ENCODE data around the gene ANP32A. TPM values are rescaled to one million over a fixed set of nuclear protein-coding genes. Genes with fewer than 3 reads are reported as not detected.
"Not testable (repeated sequence)": the region's sequence is repeated elsewhere in the genome, so short reads cannot be mapped to it uniquely, and the experiment has no call there.

ANP32A gene
- total RNA-seq (46.2 and 47.7 TPM in 2 replicates), polyA plus RNA-seq (53.1 and 54.7 TPM in 2 replicates), polyA minus RNA-seq (ENCODE audit: low replicate concordance) (6.4 and 13.6 TPM in 2 replicates)
- 111 and 134 TPM in 2 replicates for polyA plus RNA-seq (2012)

DNA sequence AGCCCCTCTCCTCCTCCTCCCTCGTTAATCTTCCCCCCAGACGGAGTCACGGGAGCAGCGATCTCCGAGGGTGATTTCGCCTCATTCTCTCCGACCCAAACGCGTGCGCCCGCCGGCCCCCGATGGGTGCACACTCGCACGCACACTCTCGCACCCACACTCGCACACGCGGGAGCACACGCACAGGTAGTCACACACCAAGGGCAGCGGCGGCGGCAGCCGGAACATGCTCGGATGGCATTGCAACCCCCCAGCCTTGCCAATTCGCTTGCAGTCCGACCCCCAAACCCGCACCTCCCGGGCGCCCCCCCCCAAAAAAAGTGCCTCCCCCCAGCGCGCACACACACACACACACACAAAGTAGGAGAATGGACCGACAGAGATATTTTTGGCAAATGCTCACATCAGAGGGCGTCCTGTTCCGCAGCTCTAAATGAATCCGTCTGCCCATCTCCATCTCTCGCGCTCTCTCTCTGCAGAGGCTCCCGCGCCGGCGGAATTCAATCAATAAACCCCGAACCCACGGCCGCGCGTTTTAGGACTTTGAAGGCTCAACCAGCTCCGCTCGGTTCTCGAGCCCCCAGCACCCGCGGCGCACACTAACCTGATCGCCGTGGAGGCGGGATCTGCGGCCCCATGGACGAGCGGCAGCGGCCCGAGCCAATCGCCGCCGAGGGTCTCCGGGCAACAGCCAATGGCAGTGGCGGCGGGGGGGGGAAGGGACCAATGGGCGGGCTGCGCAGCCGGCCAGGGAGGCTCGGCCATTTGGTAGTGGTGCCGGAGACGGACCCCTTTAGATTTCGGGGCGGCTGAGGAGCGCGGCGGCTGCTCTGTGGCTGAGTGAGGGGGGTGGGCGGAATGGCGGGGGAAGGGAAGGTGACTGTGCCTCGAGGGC, at the start of gene ANP32A:
TSS of gene ANP32A (minus strand) at position 601 of the 895 bp plus-strand sequence. CDS start at position 457, 144 bp downstream.
- no peaks in the 10 kb centered on the region for H3K9me3 ChIP-seq (ENCODE audit: control insufficient read depth, insufficient read depth, low read depth, low read length)
- H3K36me3 ChIP-seq (ENCODE audit: control insufficient read depth, insufficient read depth, low read length): no peaks in the 10 kb centered on the region
- peak within 1 kb of the TSS; percentile 82 for H3K9ac ChIP-seq (ENCODE audit: insufficient read depth, low read length)
- H3K27ac ChIP-seq (ENCODE audit: insufficient read depth, low read length): peak within 1 kb of the TSS; percentile 89
- H3K79me2 ChIP-seq (ENCODE audit: control insufficient read depth, insufficient read depth, low read length): peaks cover 45% of the 10 kb centered on the region
- H3K27me3 ChIP-seq (ENCODE audit: control insufficient read depth, insufficient read depth, low read length): no peaks in the 10 kb centered on the region
- peak within 1 kb of the TSS; percentile 81 for H2AFZ ChIP-seq (ENCODE audit: low read length)
- peak within 1 kb of the TSS; percentile 87 to 93 (median 92) for H3K4me3 ChIP-seq (replicated peaks in 1 of 4; ENCODE audit: control extremely low read depth in 1 of 4, insufficient read depth in 1 of 4, low read depth in 3 of 4, low read length in 4 of 4)
- DNase-seq (ENCODE audit: low read depth in 2 of 2): peak; percentile 93 to 94
- peaks cover 3% of the 10 kb centered on the region for H3K4me1 ChIP-seq (ENCODE audit: control insufficient read depth, extremely low read depth, insufficient read depth, low read length)
- H4K20me1 ChIP-seq (ENCODE audit: control insufficient read depth, extremely low read depth, insufficient read depth, low read length): no peaks in the 10 kb centered on the region
- TF ChIP-seq EZH2 (IDR thresholded peaks at IDR 0.05; ENCODE audit: low read length, missing control alignments): no peak
- TF ChIP-seq, protein P1, sequence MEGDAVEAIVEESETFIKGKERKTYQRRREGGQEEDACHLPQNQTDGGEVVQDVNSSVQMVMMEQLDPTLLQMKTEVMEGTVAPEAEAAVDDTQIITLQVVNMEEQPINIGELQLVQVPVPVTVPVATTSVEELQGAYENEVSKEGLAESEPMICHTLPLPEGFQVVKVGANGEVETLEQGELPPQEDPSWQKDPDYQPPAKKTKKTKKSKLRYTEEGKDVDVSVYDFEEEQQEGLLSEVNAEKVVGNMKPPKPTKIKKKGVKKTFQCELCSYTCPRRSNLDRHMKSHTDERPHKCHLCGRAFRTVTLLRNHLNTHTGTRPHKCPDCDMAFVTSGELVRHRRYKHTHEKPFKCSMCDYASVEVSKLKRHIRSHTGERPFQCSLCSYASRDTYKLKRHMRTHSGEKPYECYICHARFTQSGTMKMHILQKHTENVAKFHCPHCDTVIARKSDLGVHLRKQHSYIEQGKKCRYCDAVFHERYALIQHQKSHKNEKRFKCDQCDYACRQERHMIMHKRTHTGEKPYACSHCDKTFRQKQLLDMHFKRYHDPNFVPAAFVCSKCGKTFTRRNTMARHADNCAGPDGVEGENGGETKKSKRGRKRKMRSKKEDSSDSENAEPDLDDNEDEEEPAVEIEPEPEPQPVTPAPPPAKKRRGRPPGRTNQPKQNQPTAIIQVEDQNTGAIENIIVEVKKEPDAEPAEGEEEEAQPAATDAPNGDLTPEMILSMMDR (conservative IDR thresholded peaks at IDR 0.05 in 1 of 2, IDR thresholded peaks at IDR 0.05 in 1 of 2; ENCODE audit: low read depth in 1 of 2, low read length in 2 of 2): no peak
- peak within 1 kb of the TSS; percentile 80 for H3K4me2 ChIP-seq (ENCODE audit: extremely low read depth, insufficient read depth, low read length)

DNA sequence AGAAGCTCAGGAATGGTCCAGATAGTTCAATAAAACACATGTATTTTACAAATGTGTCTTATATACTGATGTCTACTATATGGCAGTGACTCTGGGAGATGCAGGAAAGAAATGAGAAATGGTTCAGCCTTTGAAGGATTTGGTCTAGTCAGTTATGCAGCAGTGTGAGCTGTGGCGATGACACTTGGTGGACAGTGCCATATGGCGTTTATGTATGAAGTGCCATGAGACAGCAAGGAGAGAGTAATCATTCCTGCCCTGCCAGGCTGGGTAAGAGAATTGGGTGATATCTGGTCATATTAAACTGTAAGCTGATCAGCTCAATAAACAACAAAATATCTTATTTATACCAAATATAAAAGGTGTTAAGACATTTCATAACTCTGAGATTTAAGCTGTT, 47.6 kb upstream of the ANP32A start:
- no peaks in the 10 kb centered on the region for H3K9me3 ChIP-seq (ENCODE audit: control insufficient read depth, insufficient read depth, low read depth, low read length)
- no peak for DNase-seq (ENCODE audit: low read depth in 2 of 2)
- H3K36me3 ChIP-seq (ENCODE audit: control insufficient read depth, insufficient read depth, low read length): no peaks in the 10 kb centered on the region
- no peaks in the 10 kb centered on the region for H3K4me1 ChIP-seq (ENCODE audit: control insufficient read depth, extremely low read depth, insufficient read depth, low read length)
- H3K4me3 ChIP-seq (replicated peaks in 1 of 4; ENCODE audit: control extremely low read depth in 1 of 4, insufficient read depth in 1 of 4, low read depth in 3 of 4, low read length in 4 of 4): no peak overlapping the region
- H4K20me1 ChIP-seq (ENCODE audit: control insufficient read depth, extremely low read depth, insufficient read depth, low read length): no peaks in the 10 kb centered on the region
- H3K9ac ChIP-seq (ENCODE audit: insufficient read depth, low read length): no peak overlapping the region
- H3K27me3 ChIP-seq (ENCODE audit: control insufficient read depth, insufficient read depth, low read length): peaks cover 36% of the 10 kb centered on the region
- no peaks in the 10 kb centered on the region for H3K79me2 ChIP-seq (ENCODE audit: control insufficient read depth, insufficient read depth, low read length)
- H2AFZ ChIP-seq (ENCODE audit: low read length): no peak overlapping the region
- H3K27ac ChIP-seq (ENCODE audit: insufficient read depth, low read length): no peak overlapping the region
- TF ChIP-seq, protein P1 (conservative IDR thresholded peaks at IDR 0.05 in 1 of 2, IDR thresholded peaks at IDR 0.05 in 1 of 2; ENCODE audit: low read depth in 1 of 2, low read length in 2 of 2): no peak
- no peak for TF ChIP-seq EZH2 (IDR thresholded peaks at IDR 0.05; ENCODE audit: low read length, missing control alignments)
- no peak overlapping the region for H3K4me2 ChIP-seq (ENCODE audit: extremely low read depth, insufficient read depth, low read length)

DNA sequence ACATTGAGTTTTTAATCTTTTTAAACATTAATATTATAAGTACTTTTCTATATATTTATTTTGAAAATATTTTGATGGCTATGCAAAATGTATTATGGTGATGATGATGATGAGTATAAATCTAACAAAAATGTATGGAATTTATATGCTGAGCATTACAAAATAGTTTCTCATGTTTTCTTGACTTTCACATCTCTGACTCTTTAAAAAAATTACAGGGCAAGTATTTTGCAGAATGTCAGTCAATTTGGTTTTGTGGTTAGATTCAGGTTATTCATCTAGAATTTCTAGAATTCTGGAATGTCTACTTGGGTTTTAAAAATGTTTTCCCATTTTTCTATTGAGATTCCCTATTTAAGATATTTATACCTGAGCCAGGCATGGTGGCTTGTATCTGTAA, 41.7 kb upstream of the ANP32A start:
- H3K27ac ChIP-seq (ENCODE audit: insufficient read depth, low read length): no peak overlapping the region
- TF ChIP-seq EZH2 (IDR thresholded peaks at IDR 0.05; ENCODE audit: low read length, missing control alignments): no peak
- TF ChIP-seq, protein P1 (conservative IDR thresholded peaks at IDR 0.05 in 1 of 2, IDR thresholded peaks at IDR 0.05 in 1 of 2; ENCODE audit: low read depth in 1 of 2, low read length in 2 of 2): no peak
- peak in 1 of 2 donors; percentile 6 for DNase-seq (ENCODE audit: low read depth in 2 of 2)
- H3K4me1 ChIP-seq (ENCODE audit: control insufficient read depth, extremely low read depth, insufficient read depth, low read length): no peaks in the 10 kb centered on the region
- no peak overlapping the region for H3K4me2 ChIP-seq (ENCODE audit: extremely low read depth, insufficient read depth, low read length)
- no peak overlapping the region for H2AFZ ChIP-seq (ENCODE audit: low read length)
- no peaks in the 10 kb centered on the region for H3K79me2 ChIP-seq (ENCODE audit: control insufficient read depth, insufficient read depth, low read length)
- no peak overlapping the region for H3K9ac ChIP-seq (ENCODE audit: insufficient read depth, low read length)
- H3K36me3 ChIP-seq (ENCODE audit: control insufficient read depth, insufficient read depth, low read length): no peaks in the 10 kb centered on the region
- H4K20me1 ChIP-seq (ENCODE audit: control insufficient read depth, extremely low read depth, insufficient read depth, low read length): no peaks in the 10 kb centered on the region
- H3K4me3 ChIP-seq (replicated peaks in 1 of 4; ENCODE audit: control extremely low read depth in 1 of 4, insufficient read depth in 1 of 4, low read depth in 3 of 4, low read length in 4 of 4): no peak overlapping the region
- H3K27me3 ChIP-seq (ENCODE audit: control insufficient read depth, insufficient read depth, low read length): peaks cover 11% of the 10 kb centered on the region
- H3K9me3 ChIP-seq (ENCODE audit: control insufficient read depth, insufficient read depth, low read depth, low read length): no peaks in the 10 kb centered on the region

DNA sequence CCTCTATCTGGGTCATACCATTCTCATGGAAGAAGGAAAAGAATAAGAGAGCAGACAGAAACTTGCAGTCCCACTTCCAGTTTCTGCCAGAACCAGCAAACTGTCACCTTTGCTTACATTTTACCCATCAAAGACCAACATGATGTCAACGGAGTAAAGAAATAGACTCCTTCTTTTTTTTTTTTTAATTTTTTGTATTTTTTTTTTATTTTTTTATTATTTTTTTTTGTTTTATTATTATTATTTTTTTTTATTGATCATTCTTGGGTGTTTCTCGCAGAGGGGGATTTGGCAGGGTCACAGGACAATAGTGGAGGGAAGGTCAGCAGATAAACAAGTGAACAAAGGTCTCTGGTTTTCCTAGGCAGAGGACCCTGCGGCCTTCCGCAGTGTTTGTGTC, 38.0 kb upstream of the ANP32A start:
- not testable (repeated sequence) for DNase-seq (ENCODE audit: low read depth in 2 of 2); H3K27me3 ChIP-seq (ENCODE audit: control insufficient read depth, insufficient read depth, low read length); H3K9ac ChIP-seq (ENCODE audit: insufficient read depth, low read length); H3K4me1 ChIP-seq (ENCODE audit: control insufficient read depth, extremely low read depth, insufficient read depth, low read length); H3K4me3 ChIP-seq (replicated peaks in 1 of 4; ENCODE audit: control extremely low read depth in 1 of 4, insufficient read depth in 1 of 4, low read depth in 3 of 4, low read length in 4 of 4); H3K4me2 ChIP-seq (ENCODE audit: extremely low read depth, insufficient read depth, low read length); H3K9me3 ChIP-seq (ENCODE audit: control insufficient read depth, insufficient read depth, low read depth, low read length); H2AFZ ChIP-seq (ENCODE audit: low read length); H4K20me1 ChIP-seq (ENCODE audit: control insufficient read depth, extremely low read depth, insufficient read depth, low read length); H3K79me2 ChIP-seq (ENCODE audit: control insufficient read depth, insufficient read depth, low read length); H3K36me3 ChIP-seq (ENCODE audit: control insufficient read depth, insufficient read depth, low read length); H3K27ac ChIP-seq (ENCODE audit: insufficient read depth, low read length)
